ENCODE results near the gene GPC2. TPM values are rescaled to one million over a fixed set of nuclear protein-coding genes. Genes with fewer than 3 reads are reported as not detected.
"Not testable (repeated sequence)": the region's sequence is repeated elsewhere in the genome, so short reads cannot be mapped to it uniquely, and the experiment has no call there.

Gene GPC2
- total RNA-seq, 6 experiments from 2014 or later, result 0.57 to 1.4 (median 0.86) TPM

GRCh38 chr7:100192969-100193368 is 15.8 kb upstream of the GPC2 start:
- Mint-ChIP-seq H3K4me3 (no peak overlapping the region), H3K27ac (no peak overlapping the region)

GRCh38 chr7:100192281-100192862 is 15.2 kb upstream of the GPC2 start:
- not testable (repeated sequence) for H3K36me3 Mint-ChIP-seq (ENCODE audit: low read depth); H3K27ac Mint-ChIP-seq; H3K4me3 Mint-ChIP-seq; H3K9me3 Mint-ChIP-seq; DNase-seq
- Mint-ChIP-seq H3K4me1 (ENCODE audit: low read depth) (peaks cover 11% of the 10 kb centered on the region), H3K27me3 (ENCODE audit: insufficient read depth) (peaks cover 13% of the 10 kb centered on the region)

More at GRCh38 chr7:100192969-100193368, 15.8 kb upstream of the GPC2 start:
- DNase-seq, result no peak
- Mint-ChIP-seq H3K36me3 (ENCODE audit: low read depth) (no peaks in the 10 kb centered on the region), H3K27me3 (ENCODE audit: insufficient read depth) (peaks cover 15% of the 10 kb centered on the region), H3K9me3 (no peaks in the 10 kb centered on the region), H3K4me1 (ENCODE audit: low read depth) (peaks cover 11% of the 10 kb centered on the region)
- TF ChIP-seq CTCF (IDR thresholded peaks at IDR 0.05), result no peak

- H3K27me3 Mint-ChIP-seq (ENCODE audit: insufficient read depth), result peaks cover 12% of the 10 kb centered on the region
- no peaks in the 10 kb centered on the region for H3K9me3 Mint-ChIP-seq
- no peaks in the 10 kb centered on the region for H3K36me3 Mint-ChIP-seq (ENCODE audit: low read depth)
- H3K27ac Mint-ChIP-seq, result no peak overlapping the region
- DNase-seq, result peak; percentile 20
- peaks cover 11% of the 10 kb centered on the region for H3K4me1 Mint-ChIP-seq (ENCODE audit: low read depth)
- H3K4me3 Mint-ChIP-seq, result no peak overlapping the region
- no peak for TF ChIP-seq CTCF (IDR thresholded peaks at IDR 0.05)
Observed at GRCh38 chr7:100191775-100192174, 14.6 kb upstream of the GPC2 start.

GRCh38 chr7:100190048-100190711 is 13.0 kb upstream of the GPC2 start:
- no peak overlapping the region for H3K27ac Mint-ChIP-seq
- H3K4me3 Mint-ChIP-seq, result no peak overlapping the region
- H3K36me3 Mint-ChIP-seq (ENCODE audit: low read depth), result no peaks in the 10 kb centered on the region
- peaks cover 12% of the 10 kb centered on the region for H3K27me3 Mint-ChIP-seq (ENCODE audit: insufficient read depth)
- TF ChIP-seq CTCF (IDR thresholded peaks at IDR 0.05), result peak; percentile 72
- peak; percentile 37 for DNase-seq
- no peaks in the 10 kb centered on the region for H3K9me3 Mint-ChIP-seq
- peaks cover 11% of the 10 kb centered on the region for H3K4me1 Mint-ChIP-seq (ENCODE audit: low read depth)

GRCh38 chr7:100189061-100189460 is 11.9 kb upstream of the GPC2 start:
- no peak for DNase-seq
- Mint-ChIP-seq H3K4me3 (no peak overlapping the region), H3K9me3 (no peaks in the 10 kb centered on the region), H3K36me3 (ENCODE audit: low read depth) (no peaks in the 10 kb centered on the region), H3K4me1 (ENCODE audit: low read depth) (peaks cover 11% of the 10 kb centered on the region), H3K27me3 (ENCODE audit: insufficient read depth) (peaks cover 12% of the 10 kb centered on the region), H3K27ac (no peak overlapping the region)
- peak; percentile 32 for TF ChIP-seq CTCF (IDR thresholded peaks at IDR 0.05)

GRCh38 chr7:100185726-100186125 is 8.5 kb upstream of the GPC2 start:
- Mint-ChIP-seq H3K27ac (no peak overlapping the region), H3K4me1 (ENCODE audit: low read depth) (no peaks in the 10 kb centered on the region), H3K9me3 (no peaks in the 10 kb centered on the region), H3K27me3 (ENCODE audit: insufficient read depth) (peaks cover 21% of the 10 kb centered on the region), H3K4me3 (no peak overlapping the region), H3K36me3 (ENCODE audit: low read depth) (no peaks in the 10 kb centered on the region)
- DNase-seq, result no peak
- no peak for TF ChIP-seq CTCF (IDR thresholded peaks at IDR 0.05)

GRCh38 chr7:100183090-100183489 is 5.9 kb upstream of the GPC2 start:
- not testable (repeated sequence) for H3K9me3 Mint-ChIP-seq; DNase-seq; H3K36me3 Mint-ChIP-seq (ENCODE audit: low read depth); H3K4me3 Mint-ChIP-seq; H3K4me1 Mint-ChIP-seq (ENCODE audit: low read depth); H3K27ac Mint-ChIP-seq
- H3K27me3 Mint-ChIP-seq (ENCODE audit: insufficient read depth), result peaks cover 15% of the 10 kb centered on the region

GRCh38 chr7:100182616-100183015 is 5.4 kb upstream of the GPC2 start:
- H3K27me3 Mint-ChIP-seq (ENCODE audit: insufficient read depth), result peaks cover 15% of the 10 kb centered on the region
- not testable (repeated sequence) for DNase-seq; H3K4me3 Mint-ChIP-seq; H3K27ac Mint-ChIP-seq; H3K9me3 Mint-ChIP-seq; H3K36me3 Mint-ChIP-seq (ENCODE audit: low read depth); H3K4me1 Mint-ChIP-seq (ENCODE audit: low read depth)

- not testable (repeated sequence) for H3K27ac Mint-ChIP-seq; DNase-seq; H3K4me1 Mint-ChIP-seq (ENCODE audit: low read depth); H3K9me3 Mint-ChIP-seq; H3K4me3 Mint-ChIP-seq; H3K36me3 Mint-ChIP-seq (ENCODE audit: low read depth)
- H3K27me3 Mint-ChIP-seq (ENCODE audit: insufficient read depth), result peaks cover 19% of the 10 kb centered on the region
Observed at GRCh38 chr7:100180084-100180483, 2.9 kb upstream of the GPC2 start.
